Measurements from ENCODE around the gene PCGF1.

GRCh38 chr2:74481431-74481830 is 26.1 kb downstream of the PCGF1 start:
- TF ChIP-seq REST (IDR thresholded peaks at IDR 0.05; ENCODE audit: low read depth) (no peak), CREB1 (IDR thresholded peaks at IDR 0.05; ENCODE audit: low read depth) (no peak), EP300 (IDR thresholded peaks at IDR 0.05; ENCODE audit: borderline replicate concordance) (no peak), MAX (IDR thresholded peaks at IDR 0.05) (no peak), TAF1 (IDR thresholded peaks at IDR 0.05; ENCODE audit: low read depth) (no peak), TEAD4 (IDR thresholded peaks at IDR 0.05) (no peak), NFIC (IDR thresholded peaks at IDR 0.05) (no peak), TCF12 (IDR thresholded peaks at IDR 0.05; ENCODE audit: low read depth) (no peak), YY1 (IDR thresholded peaks at IDR 0.05; ENCODE audit: low read depth) (no peak), FOXM1 (IDR thresholded peaks at IDR 0.05; ENCODE audit: borderline replicate concordance, low read depth) (no peak), EGR1 (IDR thresholded peaks at IDR 0.05) (no peak), ZBTB7A (IDR thresholded peaks at IDR 0.05; ENCODE audit: low read depth) (no peak), RAD21 (IDR thresholded peaks at IDR 0.05; ENCODE audit: low read depth) (no peak)
